IMR-90 (cell line): ENCODE data around the gene NME1. TPM values are rescaled to one million over a fixed set of nuclear protein-coding genes. Genes with fewer than 3 reads are reported as not detected.

Experiments
- ATAC-seq: fragments of 200-7000 bp; cut with Tn5 transposase; 2 replicates; pipeline ENCODE4 v1.9.1; 2020; ENCODE audit warnings: low read depth, mild to moderate bottlenecking, moderate library complexity
- BruUV-seq: library from RNA; stranded (reverse); fragments of 400-500 nt; replicated peaks from 2 replicates; lab custom pipeline; 2021; lab: Mats Ljungman, UMichigan
- CTCF ChIA-PET: fragments of 300-600 bp; formaldehyde crosslinking; extraction: SDS; loops from one replicate; lab custom pipeline; 2021; ENCODE audit warnings: antibody characterized with exemption; lab: Yijun Ruan, JAX
- POLR2A ChIA-PET: fragments of 300-600 bp; sonication (Branson Sonifier 250); formaldehyde crosslinking; loops from one replicate; lab custom pipeline; 2022; ENCODE audit warnings: antibody characterized with exemption; ENCODE audit not compliant: unreplicated experiment; lab: Charles Lee
- DNase-seq: peaks from one replicate; pipeline ENCODE4 v3.0.0; 2013
- H2AFZ ChIP-seq: replicated peaks from 2 replicates; pipeline ENCODE3; 2013; ENCODE audit warnings: low read length, mild to moderate bottlenecking; ENCODE audit not compliant: poor library complexity
- H2AK5ac ChIP-seq: 2 replicates; pipeline ENCODE4 v1.6.1; 2013; ENCODE audit warnings: low read depth, low read length, inconsistent platforms
- H2AK9ac ChIP-seq: replicated peaks from 2 replicates; pipeline ENCODE3; 2013; ENCODE audit warnings: mild to moderate bottlenecking, low read depth, low read length, moderate library complexity; ENCODE audit not compliant: poor library complexity
- H2BK120ac ChIP-seq: 2 replicates; pipeline ENCODE4 v1.6.1; 2013; ENCODE audit warnings: low read depth, low read length, inconsistent platforms
- H2BK15ac ChIP-seq: 3 replicates; pipeline ENCODE4 v1.6.1; 2013; ENCODE audit warnings: low read depth, low read length, inconsistent platforms
- H2BK20ac ChIP-seq: 2 replicates; pipeline ENCODE4 v1.6.1; 2013; ENCODE audit warnings: low read depth, mild to moderate bottlenecking, inconsistent platforms, low read length, moderate library complexity
- H2BK5ac ChIP-seq: 2 replicates; pipeline ENCODE4 v1.6.1; 2013; ENCODE audit warnings: mild to moderate bottlenecking, low read depth, low read length, inconsistent platforms; ENCODE audit not compliant: poor library complexity, severe bottlenecking
- H3K14ac ChIP-seq: replicated peaks from 2 replicates; pipeline ENCODE4 v1.6.1; 2013; ENCODE audit warnings: low read depth, low read length, inconsistent platforms
- H3K18ac ChIP-seq: 2 replicates; pipeline ENCODE4 v1.6.1; 2013; ENCODE audit warnings: low read depth, low read length, control low read depth
- H3K23ac ChIP-seq: 2 replicates; pipeline ENCODE4 v1.6.1; 2013; ENCODE audit warnings: low read depth, low read length, inconsistent platforms
- H3K27ac ChIP-seq: 2 replicates; pipeline ENCODE4 v1.5.1; 2013; ENCODE audit warnings: mild to moderate bottlenecking, control low read depth, low read length; ENCODE audit not compliant: insufficient read depth
- H3K27me3 ChIP-seq: 2 replicates; pipeline ENCODE4 v1.6.1; 2013; ENCODE audit warnings: low read length; ENCODE audit not compliant: control insufficient read depth, insufficient read depth
- H3K36me3 ChIP-seq: 2 replicates; pipeline ENCODE4 v1.6.1; 2013; ENCODE audit warnings: low read length, mixed read lengths; ENCODE audit not compliant: control insufficient read depth, insufficient read depth
- H3K4ac ChIP-seq: 2 replicates; pipeline ENCODE4 v1.6.1; 2013; ENCODE audit warnings: low read depth, low read length, inconsistent platforms
- H3K4me1 ChIP-seq: 2 replicates; pipeline ENCODE4 v1.6.1; 2013; ENCODE audit warnings: low read length, mixed read lengths; ENCODE audit not compliant: control insufficient read depth, insufficient read depth
- H3K4me2 ChIP-seq: 2 replicates; pipeline ENCODE4 v1.6.1; 2013; ENCODE audit warnings: low read depth, mild to moderate bottlenecking, control low read depth, low read length, moderate library complexity
- H3K4me3 ChIP-seq: 2 replicates; pipeline ENCODE4 v1.5.1; 2013; ENCODE audit warnings: low read depth, mild to moderate bottlenecking, control low read depth, low read length, moderate library complexity; ENCODE audit not compliant: insufficient read depth
- H3K56ac ChIP-seq: 2 replicates; pipeline ENCODE4 v1.6.1; 2013; ENCODE audit warnings: low read length, inconsistent platforms; ENCODE audit not compliant: insufficient read depth; ENCODE audit errors: extremely low read depth
- H3K79me1 ChIP-seq, 2 experiments: 2 replicates each; pipeline ENCODE4 v1.6.1; 2013; ENCODE audit warnings: low read length in 2 of 2, inconsistent platforms in 1 of 2, low read depth in 1 of 2
- H3K9ac ChIP-seq: 2 replicates; pipeline ENCODE4 v1.6.1; 2013; ENCODE audit warnings: low read depth, low read length, control low read depth
- H3K9me1 ChIP-seq: 2 replicates; pipeline ENCODE4 v1.6.1; 2013; ENCODE audit warnings: low read length, inconsistent platforms; ENCODE audit not compliant: insufficient read depth
- H3K9me3 ChIP-seq: 2 replicates; pipeline ENCODE4 v1.6.1; 2013; ENCODE audit warnings: low read length; ENCODE audit not compliant: control insufficient read depth, insufficient read depth
- H4K20me1 ChIP-seq: 2 replicates; pipeline ENCODE4 v1.6.1; 2013; ENCODE audit warnings: low read length, inconsistent platforms; ENCODE audit not compliant: insufficient read depth
- H4K5ac ChIP-seq: 2 replicates; pipeline ENCODE4 v1.6.1; 2013; ENCODE audit warnings: mild to moderate bottlenecking, low read depth, low read length, control low read depth
- H4K8ac ChIP-seq, 2 experiments: 2 replicates each; pipeline ENCODE4 v1.6.1; 2013; ENCODE audit warnings: low read depth in 2 of 2, low read length in 2 of 2, control low read depth in 1 of 2, inconsistent platforms in 1 of 2
- H4K91ac ChIP-seq: 2 replicates; pipeline ENCODE4 v1.6.1; 2013; ENCODE audit warnings: low read depth, low read length, inconsistent platforms; ENCODE audit not compliant: insufficient read depth
- BHLHE40 ChIP-seq: fragments of 150-350 bp; IDR thresholded peaks from 2 replicates; pipeline ENCODE4 v1.6.1; 2016; ENCODE audit warnings: mild to moderate bottlenecking, low read depth, low read length
- CEBPB ChIP-seq: IDR thresholded peaks from 2 replicates; pipeline ENCODE4 v1.6.1; 2012; ENCODE audit warnings: low read depth, low read length, improper control_type of control experiment
- CHD1 ChIP-seq: IDR thresholded peaks from 2 replicates; pipeline ENCODE4 v1.6.1; 2012; ENCODE audit warnings: low read depth, low read length, improper control_type of control experiment
- FOS ChIP-seq: fragments of 150-350 bp; IDR thresholded peaks from 2 replicates; pipeline ENCODE4 v1.6.1; 2016; ENCODE audit warnings: low read depth, low read length
- MAFK ChIP-seq: IDR thresholded peaks from 2 replicates; pipeline ENCODE4 v1.6.1; 2012; ENCODE audit warnings: low read depth, low read length, improper control_type of control experiment
- MXI1 ChIP-seq: IDR thresholded peaks from 2 replicates; pipeline ENCODE4 v1.6.1; 2012; ENCODE audit warnings: low read depth, mild to moderate bottlenecking, low read length, moderate library complexity, borderline replicate concordance
- NFE2L2 ChIP-seq: fragments of 150-350 bp; IDR thresholded peaks from 2 replicates; pipeline ENCODE4 v1.6.1; 2016; ENCODE audit warnings: low read depth, mild to moderate bottlenecking, low read length
- RAD21 ChIP-seq: IDR thresholded peaks from 2 replicates; pipeline ENCODE4 v1.6.1; 2012; ENCODE audit warnings: low read length, improper control_type of control experiment
- RCOR1 ChIP-seq: IDR thresholded peaks from 2 replicates; pipeline ENCODE4 v1.6.1; 2012; ENCODE audit warnings: mild to moderate bottlenecking, low read length, improper control_type of control experiment; ENCODE audit not compliant: insufficient replicate concordance
- RFX5 ChIP-seq: IDR thresholded peaks from 2 replicates; pipeline ENCODE4 v1.8.0; 2012; ENCODE audit warnings: low read depth, mild to moderate bottlenecking, low read length, moderate library complexity
- SMC3 ChIP-seq: fragments of 150-350 bp; IDR thresholded peaks from 2 replicates; pipeline ENCODE4 v1.6.1; 2016; ENCODE audit warnings: low read depth, mild to moderate bottlenecking, antibody characterized with exemption, low read length, moderate library complexity
- WGBS, 2 experiments: methylation state at CpG; one replicate each; pipeline versions ENCODE4 v1.1.5 to v1.1.7; 2013; ENCODE audit warnings: missing lambda C conversion rate in 2 of 2; ENCODE audit not compliant: insufficient read length in 1 of 2; ENCODE audit errors: extremely low coverage in 2 of 2; 5-methylcytosine and 5-hydroxymethylcytosine counted together
- dilution Hi-C: fragments of 300-500 bp; cut with HindIII; formaldehyde crosslinking; loops from one replicate; pipeline ENCODE4 v1.14.3; 2018; ENCODE audit warnings: low sequenced_read_pairs; ENCODE audit not compliant: unreplicated experiment
- in situ Hi-C: fragments of 300-500 bp; cut with MboI; formaldehyde crosslinking; loops from 3 replicates; pipeline ENCODE4 v1.14.3; 2019; ENCODE audit warnings: low sequenced_read_pairs, inconsistent platforms, mixed read lengths
- intact Hi-C: fragments of 100-400 bp; cut with micrococcal nuclease; formaldehyde crosslinking; loops from 2 replicates; pipeline ENCODE4 v1.10.0; 2022
- polyA plus RNA-seq, 3 experiments: library from polyadenylated mRNA; depleted of rRNA; stranded (reverse); fragments of >200 nt; gene quantifications; 2 replicates each; pipeline ENCODE4 v1.2.3, GENCODE V29; 2012; ENCODE audit warnings: low replicate concordance in 1 of 3
- total RNA-seq: library from RNA; depleted of rRNA; stranded (reverse); fragments of >200 nt; gene quantifications from 2 replicates; pipeline ENCODE4 v1.2.3, GENCODE V29; 2012
- TF ChIP-seq, protein P1 (sequence below): fragments of 150-350 bp; IDR thresholded peaks from 2 replicates; pipeline ENCODE4 v1.6.1; 2016; ENCODE audit warnings: low read depth, mild to moderate bottlenecking, low read length, moderate library complexity, borderline replicate concordance
- TF ChIP-seq, protein P2 (sequence below): fragments of 150-350 bp; IDR thresholded peaks from 2 replicates; pipeline ENCODE4 v1.6.1; 2017; ENCODE audit warnings: mild to moderate bottlenecking, antibody characterized with exemption, low read length, low read depth
- TF ChIP-seq, protein P3 (sequence below): conservative IDR thresholded peaks from 2 replicates; pipeline ENCODE4 v1.5.1; 2012; ENCODE audit warnings: mild to moderate bottlenecking, low read depth, low read length, improper control_type of control experiment

The NME1 gene
- total and polyA plus RNA-seq, 2 of the 4 experiments (the other 2 are of a cell fraction) = 311 to 312 TPM

DNA sequence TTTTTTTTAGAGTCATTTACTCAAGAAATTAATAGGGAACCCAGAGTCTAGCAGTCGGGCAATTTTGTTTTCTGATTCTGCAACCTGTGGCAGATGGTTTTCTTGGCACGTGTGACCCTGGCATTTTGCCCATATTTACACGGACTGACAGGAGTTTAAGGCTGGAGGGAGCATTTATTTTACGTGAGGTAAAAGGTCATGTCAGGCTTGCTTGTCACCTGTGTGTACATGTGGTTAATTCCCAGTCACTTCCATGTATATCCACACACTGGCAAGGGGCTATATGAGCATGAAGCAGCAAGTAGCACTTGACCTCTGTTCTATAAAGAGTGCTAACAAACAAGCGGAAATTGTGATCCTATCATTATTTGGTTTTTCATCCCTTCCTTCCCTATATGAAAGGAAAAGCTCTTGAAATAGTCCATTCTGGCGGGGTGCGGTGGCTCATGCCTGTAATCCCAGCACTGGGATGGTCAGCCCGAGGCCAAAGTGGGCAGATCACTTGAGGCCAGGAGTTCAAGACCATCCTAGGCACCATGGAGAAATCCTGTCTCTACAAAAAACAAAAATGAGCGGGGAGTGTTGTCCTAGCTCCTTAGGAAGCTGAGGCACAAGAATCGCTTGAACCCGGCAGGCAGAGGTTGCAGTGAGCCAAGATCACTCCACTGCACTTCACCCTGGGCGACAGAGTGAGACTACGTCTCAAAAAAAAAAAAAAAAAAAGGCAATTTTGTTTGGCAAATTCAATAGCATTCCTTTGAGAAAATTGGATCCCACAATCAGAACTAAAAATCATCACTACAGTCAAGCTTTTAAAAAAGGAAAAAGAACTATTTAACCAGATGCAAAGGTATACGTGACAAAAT is 34.8 kb upstream of the NME1 start:
- no peak overlapping the region for H2AFZ ChIP-seq
- no peak overlapping the region for H3K56ac ChIP-seq
- H2BK20ac ChIP-seq = no peak overlapping the region
- no peak overlapping the region for H4K5ac ChIP-seq
- no peak overlapping the region for H2BK5ac ChIP-seq
- no peak overlapping the region for H3K9ac ChIP-seq
- peaks cover 21% of the 10 kb centered on the region for H3K9me1 ChIP-seq
- no peak overlapping the region for H4K91ac ChIP-seq
- H3K4me2 ChIP-seq = no peak overlapping the region; the same call in 1 of the 2 replicates
- intact Hi-C loops = loop anchor here (10.0 kb wide), 1 partner anchor 254 kb away; the partner anchor contains the start of gene TOB1
- DNase-seq (no peak), ATAC-seq (no peak)
- no TSS peak for BruUV-seq
- H2BK120ac ChIP-seq = no peak overlapping the region
- no peaks in the 10 kb centered on the region for H3K9me3 ChIP-seq
- WGBS, 2 experiments = 90% methylated on average over 5 of the region's 14 CpGs; no CpG with 5 or more reads in 1 of the 2 experiments
- no peak overlapping the region for H3K14ac ChIP-seq
- ChIA-PET CTCF (interaction anchor here (0.6 kb wide), 1 partner anchor 71 kb away, joined by 3 read pairs; no protein-coding TSS in a partner anchor), POLR2A (no interaction called here)
- no peak overlapping the region for H2AK5ac ChIP-seq
- in situ Hi-C loops = no loop called here
- dilution Hi-C loops = no loop called here
- no peak overlapping the region for H4K8ac ChIP-seq
- H3K23ac ChIP-seq = no peak overlapping the region
- peaks cover 48% of the 10 kb centered on the region for H4K20me1 ChIP-seq
- no peaks in the 10 kb centered on the region for H3K27me3 ChIP-seq
- no peaks in the 10 kb centered on the region for H3K36me3 ChIP-seq
- H3K4me1 ChIP-seq = peaks cover 6% of the 10 kb centered on the region
- H3K79me1 ChIP-seq = peaks cover 14 to 46% of the 10 kb centered on the region in 2 experiments; a peak in 3 of 4 replicates
- H3K4me3 ChIP-seq = no peak overlapping the region
- no peak overlapping the region for H3K4ac ChIP-seq
- H3K18ac ChIP-seq = no peak overlapping the region
- no peak overlapping the region for H2BK15ac ChIP-seq
- no peak overlapping the region for H3K27ac ChIP-seq
- H2AK9ac ChIP-seq = no peak overlapping the region
- TF ChIP-seq CEBPB = no peak
- TF ChIP-seq RCOR1 = no peak
- TF ChIP-seq SMC3 = no peak
- TF ChIP-seq RFX5 = no peak
- TF ChIP-seq, protein P1, sequence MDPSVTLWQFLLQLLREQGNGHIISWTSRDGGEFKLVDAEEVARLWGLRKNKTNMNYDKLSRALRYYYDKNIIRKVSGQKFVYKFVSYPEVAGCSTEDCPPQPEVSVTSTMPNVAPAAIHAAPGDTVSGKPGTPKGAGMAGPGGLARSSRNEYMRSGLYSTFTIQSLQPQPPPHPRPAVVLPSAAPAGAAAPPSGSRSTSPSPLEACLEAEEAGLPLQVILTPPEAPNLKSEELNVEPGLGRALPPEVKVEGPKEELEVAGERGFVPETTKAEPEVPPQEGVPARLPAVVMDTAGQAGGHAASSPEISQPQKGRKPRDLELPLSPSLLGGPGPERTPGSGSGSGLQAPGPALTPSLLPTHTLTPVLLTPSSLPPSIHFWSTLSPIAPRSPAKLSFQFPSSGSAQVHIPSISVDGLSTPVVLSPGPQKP = no peak
- no peak for TF ChIP-seq RAD21
- TF ChIP-seq MAFK = no peak
- no peak for TF ChIP-seq MXI1
- TF ChIP-seq, protein P2, sequence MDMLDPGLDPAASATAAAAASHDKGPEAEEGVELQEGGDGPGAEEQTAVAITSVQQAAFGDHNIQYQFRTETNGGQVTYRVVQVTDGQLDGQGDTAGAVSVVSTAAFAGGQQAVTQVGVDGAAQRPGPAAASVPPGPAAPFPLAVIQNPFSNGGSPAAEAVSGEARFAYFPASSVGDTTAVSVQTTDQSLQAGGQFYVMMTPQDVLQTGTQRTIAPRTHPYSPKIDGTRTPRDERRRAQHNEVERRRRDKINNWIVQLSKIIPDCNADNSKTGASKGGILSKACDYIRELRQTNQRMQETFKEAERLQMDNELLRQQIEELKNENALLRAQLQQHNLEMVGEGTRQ = no peak
- no peak for TF ChIP-seq NFE2L2
- TF ChIP-seq CHD1 = no peak
- TF ChIP-seq, protein P3, sequence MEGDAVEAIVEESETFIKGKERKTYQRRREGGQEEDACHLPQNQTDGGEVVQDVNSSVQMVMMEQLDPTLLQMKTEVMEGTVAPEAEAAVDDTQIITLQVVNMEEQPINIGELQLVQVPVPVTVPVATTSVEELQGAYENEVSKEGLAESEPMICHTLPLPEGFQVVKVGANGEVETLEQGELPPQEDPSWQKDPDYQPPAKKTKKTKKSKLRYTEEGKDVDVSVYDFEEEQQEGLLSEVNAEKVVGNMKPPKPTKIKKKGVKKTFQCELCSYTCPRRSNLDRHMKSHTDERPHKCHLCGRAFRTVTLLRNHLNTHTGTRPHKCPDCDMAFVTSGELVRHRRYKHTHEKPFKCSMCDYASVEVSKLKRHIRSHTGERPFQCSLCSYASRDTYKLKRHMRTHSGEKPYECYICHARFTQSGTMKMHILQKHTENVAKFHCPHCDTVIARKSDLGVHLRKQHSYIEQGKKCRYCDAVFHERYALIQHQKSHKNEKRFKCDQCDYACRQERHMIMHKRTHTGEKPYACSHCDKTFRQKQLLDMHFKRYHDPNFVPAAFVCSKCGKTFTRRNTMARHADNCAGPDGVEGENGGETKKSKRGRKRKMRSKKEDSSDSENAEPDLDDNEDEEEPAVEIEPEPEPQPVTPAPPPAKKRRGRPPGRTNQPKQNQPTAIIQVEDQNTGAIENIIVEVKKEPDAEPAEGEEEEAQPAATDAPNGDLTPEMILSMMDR = no peak
- TF ChIP-seq BHLHE40 = no peak
- TF ChIP-seq FOS = no peak
